Panc1 (cell line): ENCODE measurements around the gene ST3GAL2. TPM values are rescaled to one million over a fixed set of nuclear protein-coding genes. Genes with fewer than 3 reads are reported as not detected.
"Not testable (repeated sequence)": the region's sequence is repeated elsewhere in the genome, so short reads cannot be mapped to it uniquely, and the experiment has no call there.

Experiments
- ATAC-seq: fragments of 200-7000 bp; cut with Tn5 transposase; 2 replicates; pipeline ENCODE4 v1.9.1; 2020; ENCODE audit warnings: mild to moderate bottlenecking, moderate library complexity
- BruUV-seq: library from RNA; stranded (reverse); fragments of 400-500 nt; replicated peaks from 2 replicates; lab custom pipeline; 2021; lab: Mats Ljungman, UMichigan
- CTCF ChIA-PET: fragments of 300-600 bp; sonication (Branson Sonifier 250); formaldehyde crosslinking; loops from one replicate; lab custom pipeline; 2022; ENCODE audit warnings: antibody characterized with exemption; lab: Charles Lee
- POLR2A ChIA-PET: fragments of 300-600 bp; sonication (Branson Sonifier 250); formaldehyde crosslinking; loops from one replicate; lab custom pipeline; 2022; ENCODE audit warnings: antibody characterized with exemption; lab: Charles Lee
- DNase-seq: peaks from one replicate; pipeline ENCODE4 v3.0.0-alpha.2; 2010; ENCODE audit warnings: low read depth, low spot score
- H3K27ac ChIP-seq: 2 replicates; pipeline ENCODE4 v1.5.1; 2011; ENCODE audit warnings: mild to moderate bottlenecking, low read length, inconsistent platforms
- H3K27me3 ChIP-seq: fragments of 200-500 bp; sonication (Bioruptor generic); 2 replicates; pipeline ENCODE4 v1.6.0; 2014; ENCODE audit warnings: low read length, inconsistent platforms; ENCODE audit not compliant: control insufficient read depth, insufficient read depth
- H3K36me3 ChIP-seq: fragments of 200-500 bp; sonication (Bioruptor generic); 2 replicates; pipeline ENCODE4 v1.5.1; 2014; ENCODE audit warnings: inconsistent platforms, mild to moderate bottlenecking, low read length, moderate library complexity; ENCODE audit not compliant: control insufficient read depth, insufficient read depth
- H3K4me1 ChIP-seq: 2 replicates; pipeline ENCODE4 v1.5.1; 2011; ENCODE audit warnings: inconsistent platforms, mild to moderate bottlenecking, low read length, moderate library complexity; ENCODE audit not compliant: control insufficient read depth, insufficient read depth
- H3K4me3 ChIP-seq, 2 experiments: 2 replicates each; pipeline ENCODE4 v1.5.1; 2011 to 2012; ENCODE audit warnings: low read depth in 2 of 2, low read length in 2 of 2, mild to moderate bottlenecking in 2 of 2, inconsistent platforms in 1 of 2, moderate library complexity in 1 of 2
- H3K9me3 ChIP-seq: fragments of 200-500 bp; sonication (Bioruptor generic); 2 replicates; pipeline ENCODE4 v1.5.1; 2014; ENCODE audit warnings: low read depth, mild to moderate bottlenecking, inconsistent platforms, low read length, moderate library complexity; ENCODE audit not compliant: control insufficient read depth, insufficient read depth
- CTCF ChIP-seq: fragments of 450-650 bp; IDR thresholded peaks from 2 replicates; pipeline ENCODE4 v1.5.1; 2017; ENCODE audit warnings: mild to moderate bottlenecking
- POLR2AphosphoS5 ChIP-seq: IDR thresholded peaks from 2 replicates; pipeline ENCODE4 v1.6.1; 2012; ENCODE audit warnings: mild to moderate bottlenecking, low read depth, low read length, moderate library complexity
- REST ChIP-seq, 2 experiments: IDR thresholded peaks; 2 replicates each; pipeline ENCODE4 v1.6.1; 2011 to 2012; ENCODE audit warnings: low read depth in 2 of 2, control low read depth in 1 of 2, low read length in 1 of 2, mild to moderate bottlenecking in 1 of 2, moderate library complexity in 1 of 2; ENCODE audit not compliant: insufficient read depth in 1 of 2
- SIN3A ChIP-seq: IDR thresholded peaks from 2 replicates; pipeline ENCODE4 v1.6.1; 2012; ENCODE audit warnings: low read depth, mild to moderate bottlenecking, low read length, moderate library complexity, borderline replicate concordance; ENCODE audit not compliant: insufficient read depth
- TCF7L2 ChIP-seq: IDR thresholded peaks from 2 replicates; pipeline ENCODE4 v1.6.1; 2011; ENCODE audit warnings: mild to moderate bottlenecking, low read depth, low read length, inconsistent platforms
- in situ Hi-C: cut with HindIII; loops from 2 replicates; pipeline ENCODE4 v1.10.0; 2016; ENCODE audit warnings: low sequenced_read_pairs, low pct_unique_long_range_greater_than_20kb
- intact Hi-C: fragments of 100-400 bp; cut with micrococcal nuclease; formaldehyde crosslinking; loops from one replicate; pipeline ENCODE4 v1.10.0; 2022; ENCODE audit not compliant: unreplicated experiment
- total RNA-seq: library from RNA; stranded (reverse); gene quantifications from one replicate; pipeline ENCODE4 v1.2.1, GENCODE V29; 2021; ENCODE audit not compliant: unreplicated experiment

ST3GAL2 gene
- total RNA-seq, 1 experiment from 2014 or later = 84.2 TPM

GRCh38 chr16:70390774-70391173 is 48.1 kb downstream of the ST3GAL2 start:
- no peak for ATAC-seq
- no peaks in the 10 kb centered on the region for H3K4me1 ChIP-seq
- no peak for DNase-seq
- H3K27me3 ChIP-seq = no peaks in the 10 kb centered on the region
- in situ Hi-C loops (no loop called here), intact Hi-C loops (loop anchor here (10.0 kb wide), 1 partner anchor 64 kb away; the partner anchor contains the start of gene FCSK)
- no peaks in the 10 kb centered on the region for H3K9me3 ChIP-seq
- TF ChIP-seq SIN3A (no peak), CTCF (no peak), POLR2AphosphoS5 (no peak), TCF7L2 (no peak), REST (IDR thresholded peaks at IDR 0.05; ENCODE audit: insufficient read depth in 1 of 2, low read depth in 2 of 2, low read length in 1 of 2) (no peak)
- BruUV-seq = no TSS peak
- H3K27ac ChIP-seq = no peak overlapping the region
- ChIA-PET CTCF (no interaction called here), POLR2A (no interaction called here)
- peaks cover 3% of the 10 kb centered on the region for H3K36me3 ChIP-seq
- no peak overlapping the region for H3K4me3 ChIP-seq

GRCh38 chr16:70388006-70388680 is 50.8 kb downstream of the ST3GAL2 start:
- Histone ChIP-seq H3K36me3 (no peaks in the 10 kb centered on the region; the same call in 1 of the 2 replicates), H3K27ac (no peak overlapping the region), H3K9me3 (no peaks in the 10 kb centered on the region), H3K27me3 (no peaks in the 10 kb centered on the region), H3K4me3 (no peak overlapping the region), H3K4me1 (no peaks in the 10 kb centered on the region)
- intact Hi-C loops (no loop called here), in situ Hi-C loops (no loop called here)
- POLR2A ChIA-PET = interaction anchor here (0.7 kb wide), 1 partner anchor 204 kb away, joined by 11 read pairs; no protein-coding TSS in a partner anchor
- ATAC-seq = no peak
- BruUV-seq = no TSS peak
- CTCF ChIA-PET = interaction anchor here (0.6 kb wide), 1 partner anchor 24 kb away, joined by 3 read pairs; no protein-coding TSS in a partner anchor
- DNase-seq = no peak
- no peak for TF ChIP-seq REST (IDR thresholded peaks at IDR 0.05; ENCODE audit: insufficient read depth in 1 of 2, low read depth in 2 of 2, low read length in 1 of 2)

GRCh38 chr16:70386289-70386986 is 52.5 kb downstream of the ST3GAL2 start:
- intact Hi-C loops, ATAC-seq, CTCF ChIA-PET: not testable (repeated sequence)

More at GRCh38 chr16:70386289-70386986, 52.5 kb downstream of the ST3GAL2 start:
- in situ Hi-C loops, BruUV-seq, H3K4me1 ChIP-seq, H3K27me3 ChIP-seq, POLR2A ChIA-PET, H3K4me3 ChIP-seq, DNase-seq, H3K9me3 ChIP-seq, H3K36me3 ChIP-seq, H3K27ac ChIP-seq: not testable (repeated sequence)
